Measurements from ENCODE around the gene COX7A2. TPM values are rescaled to one million over a fixed set of nuclear protein-coding genes. Genes with fewer than 3 reads are reported as not detected.

Gene COX7A2
- polyA plus RNA-seq, 1 donor (not counting 4 experiments of a cell fraction or from before 2014, with no cell fraction given), result 474 TPM

DNA sequence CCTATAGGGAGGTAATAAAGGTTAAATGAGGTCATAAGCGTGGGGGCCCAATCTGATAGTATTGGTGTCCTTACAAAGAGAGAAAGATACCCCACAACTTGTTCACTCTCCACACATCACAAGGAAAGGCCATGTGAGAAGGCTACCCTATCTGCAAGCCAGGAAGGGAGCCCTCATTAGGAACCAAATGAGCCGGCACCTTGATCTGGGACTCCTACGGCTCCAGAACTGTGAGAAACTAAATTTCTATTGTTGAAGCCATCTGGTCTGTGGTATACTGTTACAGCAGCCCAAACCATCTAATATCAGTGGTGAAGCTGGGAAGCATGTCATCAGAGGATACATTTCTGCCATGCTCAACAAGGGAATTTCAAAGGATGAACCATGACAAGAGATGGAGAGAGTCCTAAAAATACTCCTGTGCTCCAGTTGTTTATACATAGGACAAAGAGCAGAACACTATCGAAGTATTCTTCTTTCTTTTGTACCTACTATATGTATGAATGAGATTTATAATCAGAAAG, 10.4 kb downstream of the COX7A2 start:
- H4K20me1 ChIP-seq (ENCODE audit: control insufficient read depth, extremely low read depth, insufficient read depth, low read length), result no peaks in the 10 kb centered on the region
- FAIRE-seq, result no peak
- H3K4me1 ChIP-seq (ENCODE audit: control insufficient read depth, extremely low read depth, insufficient read depth, low read length), result no peaks in the 10 kb centered on the region
- TF ChIP-seq, protein P1, sequence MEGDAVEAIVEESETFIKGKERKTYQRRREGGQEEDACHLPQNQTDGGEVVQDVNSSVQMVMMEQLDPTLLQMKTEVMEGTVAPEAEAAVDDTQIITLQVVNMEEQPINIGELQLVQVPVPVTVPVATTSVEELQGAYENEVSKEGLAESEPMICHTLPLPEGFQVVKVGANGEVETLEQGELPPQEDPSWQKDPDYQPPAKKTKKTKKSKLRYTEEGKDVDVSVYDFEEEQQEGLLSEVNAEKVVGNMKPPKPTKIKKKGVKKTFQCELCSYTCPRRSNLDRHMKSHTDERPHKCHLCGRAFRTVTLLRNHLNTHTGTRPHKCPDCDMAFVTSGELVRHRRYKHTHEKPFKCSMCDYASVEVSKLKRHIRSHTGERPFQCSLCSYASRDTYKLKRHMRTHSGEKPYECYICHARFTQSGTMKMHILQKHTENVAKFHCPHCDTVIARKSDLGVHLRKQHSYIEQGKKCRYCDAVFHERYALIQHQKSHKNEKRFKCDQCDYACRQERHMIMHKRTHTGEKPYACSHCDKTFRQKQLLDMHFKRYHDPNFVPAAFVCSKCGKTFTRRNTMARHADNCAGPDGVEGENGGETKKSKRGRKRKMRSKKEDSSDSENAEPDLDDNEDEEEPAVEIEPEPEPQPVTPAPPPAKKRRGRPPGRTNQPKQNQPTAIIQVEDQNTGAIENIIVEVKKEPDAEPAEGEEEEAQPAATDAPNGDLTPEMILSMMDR (optimal IDR thresholded peaks at IDR 0.05 in 1 of 3, IDR thresholded peaks at IDR 0.05 in 1 of 3, conservative IDR thresholded peaks at IDR 0.05 in 1 of 3; ENCODE audit: extremely low read depth in 1 of 3, insufficient read depth in 2 of 3, low read length in 3 of 3), result no peak
- no peak for TF ChIP-seq EZH2 (IDR thresholded peaks at IDR 0.05; ENCODE audit: low read length)
- H3K79me2 ChIP-seq (ENCODE audit: control insufficient read depth, insufficient read depth, low read length), result no peaks in the 10 kb centered on the region
- no peak overlapping the region for H3K9ac ChIP-seq (ENCODE audit: control insufficient read depth, extremely low read depth, insufficient read depth, low read length)
- dilution Hi-C loops (cut with MboI; ENCODE audit: extremely low pct_ligation_motif_present, low sequenced_read_pairs), result no loop called here
- H3K36me3 ChIP-seq (ENCODE audit: control insufficient read depth in 2 of 2, extremely low read depth in 1 of 2, insufficient read depth in 2 of 2, low read length in 2 of 2), result peaks cover 4 to 9% of the 10 kb centered on the region in 2 experiments
- H3K9me3 ChIP-seq (ENCODE audit: control insufficient read depth, low read depth, low read length), result no peaks in the 10 kb centered on the region
- no peaks in the 10 kb centered on the region for H3K27me3 ChIP-seq (ENCODE audit: control insufficient read depth, extremely low read depth, insufficient read depth, low read length)
- H3K27ac ChIP-seq (ENCODE audit: control insufficient read depth, insufficient read depth, low read length), result no peak overlapping the region
- no peak overlapping the region for H2AFZ ChIP-seq (ENCODE audit: control insufficient read depth, low read length)
- DNase-seq (ENCODE audit: low read depth, low spot score), result no peak
- H3K4me3 ChIP-seq (ENCODE audit: control insufficient read depth in 2 of 3, extremely low read depth in 1 of 3, insufficient read depth in 2 of 3, low read depth in 1 of 3, low read length in 3 of 3), result no peak overlapping the region
- no peak overlapping the region for H3K4me2 ChIP-seq (ENCODE audit: control insufficient read depth, extremely low read depth, insufficient read depth, low read depth, low read length)
- H3K9me1 ChIP-seq (ENCODE audit: control insufficient read depth, extremely low read depth, insufficient read depth, low read length), result no peaks in the 10 kb centered on the region

DNA sequence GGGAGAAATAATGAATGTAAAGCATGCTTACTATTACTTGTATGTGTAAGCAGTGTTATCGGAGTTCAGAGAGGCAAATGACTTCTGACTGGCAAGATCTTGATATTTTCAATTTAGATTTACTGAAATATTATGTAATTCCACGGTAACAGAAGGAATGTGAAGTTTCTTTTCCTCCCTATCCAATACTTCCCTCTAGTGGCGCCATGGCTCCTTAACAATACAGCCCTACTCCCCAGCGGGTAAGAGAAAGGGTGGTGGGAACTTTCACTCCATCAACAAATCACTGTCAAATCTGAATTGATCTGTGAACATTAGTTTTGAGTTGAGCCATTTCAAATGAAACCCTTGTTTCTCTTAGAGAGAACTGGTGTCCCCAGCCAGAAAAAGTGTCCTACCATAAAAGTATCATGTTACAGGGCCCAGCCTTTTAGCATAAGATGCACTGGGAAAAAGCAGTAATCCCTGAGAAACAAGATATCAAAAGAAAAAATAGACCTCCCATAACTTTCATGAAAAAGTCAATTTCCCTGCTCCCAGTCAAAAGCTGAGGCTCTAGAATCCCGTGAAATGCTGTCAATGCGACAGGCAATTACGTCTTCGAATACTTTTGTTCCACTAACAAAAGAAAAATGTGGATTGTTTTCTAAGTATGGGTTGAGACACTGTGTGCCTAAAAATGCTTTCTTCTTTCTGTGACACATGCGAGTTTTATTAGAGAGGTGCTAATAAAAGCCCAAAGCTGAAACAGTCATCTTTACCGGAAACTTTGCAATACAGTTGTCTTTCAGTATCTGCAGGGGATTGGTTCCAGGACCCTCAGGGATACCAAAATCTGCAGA, 12.9 kb downstream of the COX7A2 start:
- peak overlapping the region; percentile 40 for H3K4me2 ChIP-seq (ENCODE audit: control insufficient read depth, extremely low read depth, insufficient read depth, low read depth, low read length)
- H4K20me1 ChIP-seq (ENCODE audit: control insufficient read depth, extremely low read depth, insufficient read depth, low read length), result no peaks in the 10 kb centered on the region
- no peak overlapping the region for H3K9ac ChIP-seq (ENCODE audit: control insufficient read depth, extremely low read depth, insufficient read depth, low read length)
- TF ChIP-seq EZH2 (IDR thresholded peaks at IDR 0.05; ENCODE audit: low read length), result no peak
- TF ChIP-seq, protein P1 (optimal IDR thresholded peaks at IDR 0.05 in 1 of 3, IDR thresholded peaks at IDR 0.05 in 1 of 3, conservative IDR thresholded peaks at IDR 0.05 in 1 of 3; ENCODE audit: extremely low read depth in 1 of 3, insufficient read depth in 2 of 3, low read length in 3 of 3), result peak; percentile 72 to 75 (median 72)
- no peak overlapping the region for H3K4me3 ChIP-seq (ENCODE audit: control insufficient read depth in 2 of 3, extremely low read depth in 1 of 3, insufficient read depth in 2 of 3, low read depth in 1 of 3, low read length in 3 of 3)
- no peak overlapping the region for H3K27ac ChIP-seq (ENCODE audit: control insufficient read depth, insufficient read depth, low read length)
- no peaks in the 10 kb centered on the region for H3K9me1 ChIP-seq (ENCODE audit: control insufficient read depth, extremely low read depth, insufficient read depth, low read length)
- peak; percentile 58 for FAIRE-seq
- H3K79me2 ChIP-seq (ENCODE audit: control insufficient read depth, insufficient read depth, low read length), result no peaks in the 10 kb centered on the region
- dilution Hi-C loops (cut with MboI; ENCODE audit: extremely low pct_ligation_motif_present, low sequenced_read_pairs), result no loop called here
- H2AFZ ChIP-seq (ENCODE audit: control insufficient read depth, low read length), result no peak overlapping the region
- no peaks in the 10 kb centered on the region for H3K4me1 ChIP-seq (ENCODE audit: control insufficient read depth, extremely low read depth, insufficient read depth, low read length)
- H3K9me3 ChIP-seq (ENCODE audit: control insufficient read depth, low read depth, low read length), result no peaks in the 10 kb centered on the region
- H3K27me3 ChIP-seq (ENCODE audit: control insufficient read depth, extremely low read depth, insufficient read depth, low read length), result no peaks in the 10 kb centered on the region
- H3K36me3 ChIP-seq (ENCODE audit: control insufficient read depth in 2 of 2, extremely low read depth in 1 of 2, insufficient read depth in 2 of 2, low read length in 2 of 2), result no peaks in the 10 kb centered on the region
- peak; percentile 9 for DNase-seq (ENCODE audit: low read depth, low spot score)

Data from keratinocyte (primary cell).